GM12875 (cell line): ENCODE data around the gene RCAN1.

Experiments
- H3K4me3 ChIP-seq: one replicate; pipeline ENCODE4 v1.5.1; 2011; ENCODE audit warnings: low read depth, low read length, control low read depth
- CTCF ChIP-seq: IDR thresholded peaks from 2 replicates; pipeline ENCODE4 v1.5.1; 2011; ENCODE audit warnings: low read depth, mild to moderate bottlenecking, control low read depth, inconsistent platforms, low read length, moderate library complexity, borderline replicate concordance; ENCODE audit not compliant: insufficient read depth

The RCAN1 gene

DNA sequence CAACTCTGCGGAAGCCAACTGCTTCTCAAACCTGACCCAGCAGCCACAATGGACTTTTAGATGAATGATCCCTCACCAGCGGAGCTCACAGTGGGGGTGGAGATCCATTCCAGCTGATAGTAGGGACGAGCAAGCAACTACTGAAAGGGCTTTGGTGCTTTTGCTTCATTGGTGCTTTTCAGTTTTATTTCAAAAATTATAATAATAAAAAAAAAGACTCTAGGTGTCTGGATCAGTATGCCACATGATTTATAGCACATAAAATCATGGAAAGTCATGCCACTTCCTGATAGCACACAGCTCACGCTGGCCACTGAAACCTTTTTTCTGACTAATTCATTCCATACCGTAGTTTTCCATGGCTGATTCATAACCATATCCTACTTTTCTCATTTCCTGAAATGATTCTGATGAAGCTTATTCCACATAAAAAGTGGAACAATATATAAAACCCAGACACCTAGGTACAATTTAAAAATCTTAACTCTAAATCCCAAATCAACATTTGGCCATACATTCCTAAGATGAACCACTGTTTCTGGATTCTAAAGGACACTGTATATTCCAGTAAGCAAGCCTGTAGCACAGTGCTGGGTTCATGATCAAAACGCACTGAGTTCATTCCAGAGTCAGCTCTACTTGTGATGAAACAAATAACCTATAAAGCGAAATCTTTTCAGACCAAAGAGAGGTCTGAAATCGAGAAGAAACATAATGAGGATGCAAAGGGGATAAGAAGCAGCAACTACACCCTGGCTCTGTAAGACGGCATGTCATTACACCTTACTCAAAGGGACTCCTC, 61.6 kb downstream of the RCAN1 start:
- TF ChIP-seq CTCF, result no peak

DNA sequence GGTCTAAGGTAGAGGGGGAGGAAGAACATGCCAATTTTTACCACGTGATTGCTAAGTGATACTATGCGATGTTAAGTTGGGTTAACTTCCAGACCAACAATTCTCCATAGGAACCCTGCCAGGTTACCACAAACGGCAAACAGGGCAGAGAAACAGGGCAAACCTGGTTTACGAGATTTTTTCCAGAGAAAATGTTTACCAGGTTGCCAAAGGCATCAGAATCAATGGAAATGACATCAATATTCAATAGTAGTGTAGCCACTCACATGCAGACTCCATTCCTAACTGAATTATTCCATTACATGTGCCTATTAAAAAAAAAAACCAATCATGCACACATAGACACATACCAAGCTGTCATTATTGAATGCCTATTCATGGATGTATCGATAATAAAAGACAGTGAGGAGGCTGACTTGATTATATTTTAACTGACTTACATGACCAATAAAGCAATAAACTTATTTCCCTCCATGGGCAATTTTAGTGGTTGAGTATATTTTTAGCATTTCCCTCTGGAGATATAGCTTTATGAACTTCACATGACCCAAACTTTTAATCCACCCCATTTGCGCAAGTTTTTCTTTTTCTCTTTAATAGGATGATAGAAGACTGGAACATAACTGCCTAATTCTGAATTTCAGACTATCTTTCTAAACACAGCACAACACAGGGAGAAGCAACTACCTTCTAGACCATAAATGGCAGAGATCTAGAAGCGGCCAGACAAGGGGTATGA, 62.4 kb downstream of the RCAN1 start:
- H3K4me3 ChIP-seq, result no peak overlapping the region

More for the DNA sequence above, 61.6 kb downstream of the RCAN1 start:
- no peak overlapping the region for H3K4me3 ChIP-seq

GRCh38 chr21:34550182-34550799, 64.6 kb downstream of the RCAN1 start:
- no peak for TF ChIP-seq CTCF

More for the DNA sequence above, 62.4 kb downstream of the RCAN1 start:
- no peak for TF ChIP-seq CTCF

DNA sequence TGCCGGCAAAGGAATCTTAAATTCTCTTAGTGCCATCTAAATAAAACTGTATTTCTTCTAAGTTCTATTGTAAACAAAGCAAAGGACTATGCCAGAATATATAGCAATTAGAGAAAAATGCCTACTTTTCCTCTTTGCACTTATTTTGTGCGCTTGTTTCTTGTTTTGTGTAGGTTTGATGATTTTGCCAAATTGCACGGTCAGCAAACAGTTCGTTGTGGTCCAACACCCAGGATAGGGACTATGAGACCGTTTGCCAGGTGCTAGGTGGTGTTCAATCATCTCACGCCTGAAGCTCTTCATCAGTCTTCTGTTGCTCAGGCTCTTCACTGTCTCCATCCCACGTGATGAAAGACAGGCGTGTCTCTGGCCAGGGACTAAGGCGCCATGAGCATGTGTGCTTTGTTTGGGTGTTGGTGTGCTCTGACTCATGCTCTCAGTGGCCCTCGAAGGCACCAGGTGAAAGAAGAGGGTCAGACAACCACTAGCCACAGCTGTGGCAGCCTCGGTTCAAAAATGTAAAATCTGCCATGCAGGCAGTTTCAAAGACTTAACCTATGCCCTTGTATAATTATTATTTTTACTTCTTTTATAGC, 66.0 kb downstream of the RCAN1 start:
- no peak overlapping the region for H3K4me3 ChIP-seq
- TF ChIP-seq CTCF, result no peak

More at GRCh38 chr21:34550182-34550799, 64.6 kb downstream of the RCAN1 start:
- no peak overlapping the region for H3K4me3 ChIP-seq

DNA sequence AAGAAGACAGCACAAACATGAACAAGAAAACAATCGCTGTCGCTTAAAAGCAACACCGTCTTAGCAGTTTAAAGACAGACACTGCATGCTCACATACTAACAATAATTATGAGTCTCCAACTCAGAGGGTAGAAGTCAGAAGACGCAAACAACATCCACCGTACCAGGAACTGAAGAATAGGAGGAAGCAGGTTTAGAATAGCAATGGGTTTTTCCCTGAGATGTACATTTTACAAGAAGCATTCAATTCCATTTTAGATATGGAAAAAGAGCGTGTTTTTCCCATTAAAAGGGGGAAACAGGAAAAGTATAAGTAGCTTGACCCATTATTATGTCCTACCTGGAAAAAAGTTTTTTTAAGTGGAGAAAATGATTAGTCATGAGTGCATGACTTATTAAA, 68.4 kb downstream of the RCAN1 start:
- H3K4me3 ChIP-seq, result no peak overlapping the region
- TF ChIP-seq CTCF, result no peak

DNA sequence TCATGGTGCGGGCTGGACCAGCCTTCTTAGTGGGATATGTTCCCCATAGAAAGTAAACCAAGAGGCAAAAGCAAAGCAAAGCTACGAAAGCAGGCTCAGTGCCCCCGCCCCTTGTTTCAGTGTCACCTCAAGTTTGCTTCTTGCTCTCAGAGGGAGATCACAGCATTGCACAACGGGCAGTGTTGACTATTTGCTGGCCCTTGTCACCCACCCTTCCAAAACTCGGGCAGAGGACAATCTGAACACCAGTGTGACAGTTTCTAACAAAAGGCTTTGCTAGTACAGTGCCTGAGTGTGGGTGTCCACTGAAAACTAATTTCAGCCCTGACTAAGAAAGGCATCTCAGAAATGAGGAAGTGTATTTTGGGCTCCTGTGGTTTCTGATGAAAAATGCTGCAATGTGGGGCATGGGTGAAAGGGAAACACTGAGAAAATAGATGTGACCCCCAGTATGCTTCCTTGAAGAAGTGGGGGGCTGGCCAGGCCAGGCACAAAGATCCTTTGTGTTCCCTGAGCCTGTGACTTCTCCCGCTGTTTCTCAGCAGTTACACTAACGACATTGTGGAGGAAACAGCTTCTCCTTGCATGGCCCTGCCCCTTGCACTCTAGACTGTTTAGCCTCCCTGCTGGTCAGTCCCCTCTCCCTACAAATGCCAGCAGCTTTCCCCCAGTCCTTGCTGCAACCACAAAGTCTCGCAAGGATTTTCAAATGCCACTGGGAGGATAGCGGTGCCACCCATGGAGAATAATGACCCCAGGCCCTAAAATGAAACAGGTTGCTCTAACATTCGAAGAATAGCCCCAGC, 69.6 kb downstream of the RCAN1 start:
- peak overlapping the region; percentile 18 for H3K4me3 ChIP-seq

More for the DNA sequence above, 69.6 kb downstream of the RCAN1 start:
- TF ChIP-seq CTCF, result no peak
